ENCODE data around the gene SNX20. TPM values are rescaled to one million over a fixed set of nuclear protein-coding genes. Genes with fewer than 3 reads are reported as not detected.

The SNX20 gene
- total RNA-seq, 1 donor from 2014 or later: 0.41 TPM

DNA sequence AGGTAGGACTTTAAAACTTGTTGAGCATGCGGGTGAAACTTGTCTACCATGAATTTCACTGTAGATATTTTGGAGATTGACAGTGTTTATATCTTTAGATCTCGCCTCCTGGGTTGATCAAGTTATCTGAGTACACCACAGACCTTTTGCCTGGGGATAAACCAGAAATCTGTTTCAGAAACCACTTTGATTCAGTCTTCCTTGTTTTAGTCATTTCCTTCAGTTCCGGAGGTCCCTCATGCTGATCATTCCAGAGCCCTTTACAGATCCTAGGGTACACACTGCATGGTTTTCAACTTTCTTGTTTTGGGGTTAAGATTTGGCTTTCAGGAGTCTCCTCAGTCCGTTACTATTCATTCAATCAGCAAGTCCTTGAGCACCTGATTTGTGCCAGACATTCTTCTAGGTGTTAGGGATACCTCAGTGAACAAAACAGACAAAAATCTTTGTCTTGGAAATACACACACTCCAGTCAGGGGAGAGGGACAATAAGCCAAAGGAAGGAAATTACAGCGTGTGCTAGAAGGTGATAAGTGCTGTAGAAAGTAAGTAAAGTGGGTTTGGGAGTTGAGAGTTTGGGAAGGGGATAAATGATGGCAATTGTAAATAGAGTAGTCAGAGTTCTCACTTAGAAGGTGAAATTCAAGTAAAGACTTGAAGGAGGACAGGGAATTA lies 24.5 kb upstream of the SNX20 start:
- DNase-seq: no peak

DNA sequence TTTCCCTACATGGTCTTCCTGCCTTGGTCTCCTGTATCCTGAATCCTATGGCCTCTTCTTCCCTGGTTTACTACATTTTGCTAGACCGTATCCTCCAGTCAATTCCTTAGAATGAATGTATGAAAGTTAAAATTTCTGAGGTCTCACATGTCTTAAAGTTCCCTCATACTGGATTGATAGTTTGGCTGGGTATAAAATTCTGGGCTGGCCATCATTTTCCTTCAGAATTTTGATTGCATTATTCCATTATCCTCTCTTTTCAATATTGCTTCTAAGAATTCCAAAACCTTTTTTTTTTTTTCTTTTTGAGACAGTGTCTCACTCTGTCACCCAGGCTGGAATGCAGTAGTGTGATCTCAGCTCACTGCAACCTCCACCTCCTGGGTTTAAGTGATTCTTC lies 23.1 kb upstream of the SNX20 start:
- no peak for DNase-seq

DNA sequence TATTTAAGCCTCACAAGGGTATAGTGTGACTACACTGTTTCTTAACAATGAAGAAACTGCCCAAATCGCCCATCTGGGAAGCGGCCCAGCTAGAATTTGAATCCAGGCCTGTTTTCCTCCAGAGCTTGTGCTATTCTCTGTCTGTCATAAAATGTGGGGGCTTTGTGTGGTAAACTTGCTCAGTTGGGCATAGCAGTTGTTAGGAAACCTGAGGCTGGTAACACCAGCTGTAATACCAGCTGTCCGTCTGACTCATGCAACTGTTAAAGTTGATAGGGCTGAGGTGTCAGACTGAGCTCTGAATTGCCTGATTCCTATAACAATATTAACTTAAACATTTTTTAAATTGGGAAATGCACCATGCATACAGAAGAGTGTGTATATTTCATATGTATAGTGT lies 21.6 kb upstream of the SNX20 start:
- peak; percentile 86 for DNase-seq

GRCh38 chr16:50699326-50700159 lies 18.4 kb upstream of the SNX20 start:
- DNase-seq: no peak

- peak; percentile 72 for DNase-seq
Observed at GRCh38 chr16:50697881-50698767, 17.0 kb upstream of the SNX20 start.

- DNase-seq: no peak
Observed at GRCh38 chr16:50697421-50697715, 16.3 kb upstream of the SNX20 start.

DNA sequence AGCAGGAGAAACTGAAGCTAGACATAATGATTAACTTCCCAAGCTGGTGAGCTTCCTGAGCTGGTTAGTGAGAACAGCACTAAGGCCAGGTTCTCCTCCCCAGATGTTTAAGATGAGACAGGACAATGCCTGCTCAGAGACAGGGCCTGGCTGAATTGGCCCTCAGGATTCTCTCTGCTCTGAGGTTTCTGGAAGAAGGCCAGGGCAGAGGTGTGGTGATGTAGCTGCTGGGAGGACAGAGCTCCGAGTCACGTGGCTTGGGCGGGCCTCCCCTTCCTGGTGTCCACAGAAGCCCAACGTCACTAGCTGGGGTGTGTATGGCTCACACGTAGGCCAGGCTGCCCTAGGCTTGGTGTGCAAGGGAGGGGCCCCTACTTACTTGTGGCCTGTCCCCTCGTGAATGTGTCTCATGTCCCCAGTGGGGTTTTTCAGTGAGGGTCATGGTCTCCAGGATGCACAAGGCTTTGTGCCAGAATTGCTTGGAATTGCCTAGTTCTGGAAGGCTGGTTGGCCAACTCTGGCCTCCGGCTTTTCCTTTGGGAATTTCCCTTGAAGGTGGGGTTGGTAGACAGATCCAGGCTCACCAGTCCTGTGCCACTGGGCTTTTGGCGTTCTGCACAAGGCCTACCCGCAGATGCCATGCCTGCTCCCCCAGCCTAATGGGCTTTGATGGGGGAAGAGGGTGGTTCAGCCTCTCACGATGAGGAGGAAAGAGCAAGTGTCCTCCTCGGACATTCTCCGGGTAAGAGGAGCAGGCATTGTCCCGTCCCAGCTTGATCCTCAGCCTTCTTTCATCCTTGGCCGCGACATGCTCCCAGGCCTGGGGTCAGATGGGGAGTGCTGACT lies 15.7 kb upstream of the SNX20 start:
- DNase-seq: peak; percentile 60

- no peak for DNase-seq
Observed at GRCh38 chr16:50696126-50696525, 15.0 kb upstream of the SNX20 start.

- no peak for DNase-seq
Observed at GRCh38 chr16:50695017-50696000, 14.2 kb upstream of the SNX20 start.

GRCh38 chr16:50694206-50694605 lies 13.1 kb upstream of the SNX20 start:
- no peak for DNase-seq

DNA sequence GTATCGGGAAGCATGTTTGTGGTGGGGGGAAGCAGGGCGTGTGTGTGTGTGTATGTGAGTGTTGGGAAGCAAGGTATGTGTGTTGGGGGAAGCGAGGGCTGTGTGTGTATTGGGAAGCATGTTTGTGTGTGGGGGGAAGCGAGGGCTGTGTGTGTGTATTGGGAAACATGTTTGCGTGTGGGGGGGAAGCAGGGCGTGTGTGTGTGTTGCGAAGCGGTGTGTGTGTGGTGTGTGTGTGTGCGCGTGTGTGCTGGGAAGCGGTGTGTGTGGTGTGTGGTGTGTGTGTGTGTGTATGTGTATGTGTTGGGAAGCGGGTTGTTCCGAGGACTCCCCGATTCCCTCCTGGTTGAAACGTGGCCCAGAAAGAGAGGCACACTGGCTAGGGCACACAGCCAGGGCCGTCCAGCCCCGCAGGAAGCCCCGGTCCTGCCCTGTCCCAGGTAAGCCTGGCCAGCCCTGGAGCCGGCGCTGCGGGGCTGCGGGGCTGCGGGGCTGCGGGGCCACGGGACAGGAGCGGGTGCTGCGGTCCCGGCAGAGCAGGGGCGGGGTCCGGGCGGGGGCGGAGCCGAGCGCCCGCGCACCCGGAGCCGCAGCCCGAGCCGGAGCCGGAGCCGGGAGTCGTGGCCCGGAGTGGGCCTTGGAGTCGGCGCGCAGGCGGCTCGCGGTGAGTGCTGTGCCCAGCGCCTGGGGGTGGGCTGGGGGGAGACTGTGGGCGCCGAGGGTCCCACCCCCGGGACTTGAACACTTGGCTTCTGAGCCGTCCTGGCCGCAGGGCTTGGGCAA lies 12.1 kb upstream of the SNX20 start, which contains the start of gene NOD2:
NOD2 (plus strand) TSS at position 608 of the 783 bp plus-strand sequence. CDS start 5,890 bp downstream, outside the sequence.
- no peak for DNase-seq

- no peak for DNase-seq
Observed at GRCh38 chr16:50692644-50692998, 11.5 kb upstream of the SNX20 start.

DNA sequence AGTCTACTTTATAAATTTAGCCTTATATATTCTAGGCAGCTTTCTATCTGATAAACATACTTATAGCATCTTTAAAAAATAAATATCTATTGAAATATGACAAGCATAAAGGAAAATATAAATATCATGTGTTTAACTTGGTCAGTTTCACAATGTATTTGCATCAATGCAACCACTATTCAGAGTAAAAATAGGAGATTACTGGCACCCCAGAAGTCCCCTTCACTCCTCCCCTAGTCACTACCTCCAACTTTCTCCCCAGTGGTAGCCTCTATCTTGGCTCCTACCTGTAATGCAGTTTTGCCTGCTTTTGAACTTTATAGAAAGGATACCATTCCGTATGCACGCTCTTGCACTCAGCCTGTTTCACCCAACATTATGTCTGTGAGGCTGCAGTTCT lies 9.1 kb upstream of the SNX20 start:
- DNase-seq: no peak

- DNase-seq: no peak
Observed at GRCh38 chr16:50688867-50689266, 7.8 kb upstream of the SNX20 start.

DNA sequence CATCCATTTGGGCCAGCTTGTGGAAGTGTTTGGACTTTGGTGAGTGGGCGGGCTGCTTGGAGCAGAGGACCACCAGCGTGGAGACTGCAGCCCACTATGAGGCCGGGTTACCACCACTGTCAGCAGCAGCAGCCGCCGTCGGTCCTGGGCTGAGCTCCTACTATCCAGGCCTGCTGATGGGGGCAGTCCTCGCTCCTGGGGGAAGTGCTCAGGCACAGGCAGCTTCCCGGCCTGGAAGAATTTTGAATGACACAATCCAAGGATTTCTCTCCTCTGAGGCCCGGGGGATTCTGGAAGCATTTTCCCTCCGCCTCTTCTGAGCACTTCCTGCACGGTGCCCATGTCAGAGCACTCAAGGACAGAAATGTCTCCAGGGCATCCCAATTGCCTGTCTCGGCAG lies 7.0 kb upstream of the SNX20 start:
- no peak for DNase-seq

- DNase-seq: no peak
Observed at GRCh38 chr16:50685462-50686063, 4.5 kb upstream of the SNX20 start.

DNA sequence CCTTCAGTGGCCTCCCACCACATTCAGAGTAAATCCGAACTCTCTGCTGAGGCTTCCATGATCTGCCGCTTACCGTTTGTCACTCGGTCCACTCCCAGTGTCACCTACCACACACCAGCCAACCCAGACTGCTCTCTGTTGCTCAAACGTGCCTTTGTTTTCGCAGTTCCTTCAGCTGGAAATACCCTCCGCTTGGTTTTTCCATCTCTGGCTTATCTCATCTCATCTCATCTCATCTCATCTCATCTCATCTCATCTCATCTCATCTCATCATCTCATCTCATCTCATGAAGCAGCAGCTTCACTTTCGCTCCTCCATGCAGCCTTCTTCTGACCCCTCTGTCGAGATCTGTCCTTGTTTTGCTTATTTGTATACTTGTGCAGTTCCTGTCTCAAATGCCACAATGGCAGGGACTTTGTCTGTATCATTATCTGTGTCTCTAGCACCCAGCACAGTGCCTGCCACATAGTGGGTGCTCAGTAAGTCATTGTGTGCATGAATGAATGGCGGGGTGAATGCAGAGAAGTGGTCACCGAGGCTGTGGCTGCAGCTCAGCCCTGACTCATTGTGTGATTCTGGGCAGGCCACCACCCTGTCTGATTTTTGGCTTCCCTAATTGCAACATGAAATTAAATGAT lies 3.8 kb upstream of the SNX20 start:
- no peak for DNase-seq

DNA sequence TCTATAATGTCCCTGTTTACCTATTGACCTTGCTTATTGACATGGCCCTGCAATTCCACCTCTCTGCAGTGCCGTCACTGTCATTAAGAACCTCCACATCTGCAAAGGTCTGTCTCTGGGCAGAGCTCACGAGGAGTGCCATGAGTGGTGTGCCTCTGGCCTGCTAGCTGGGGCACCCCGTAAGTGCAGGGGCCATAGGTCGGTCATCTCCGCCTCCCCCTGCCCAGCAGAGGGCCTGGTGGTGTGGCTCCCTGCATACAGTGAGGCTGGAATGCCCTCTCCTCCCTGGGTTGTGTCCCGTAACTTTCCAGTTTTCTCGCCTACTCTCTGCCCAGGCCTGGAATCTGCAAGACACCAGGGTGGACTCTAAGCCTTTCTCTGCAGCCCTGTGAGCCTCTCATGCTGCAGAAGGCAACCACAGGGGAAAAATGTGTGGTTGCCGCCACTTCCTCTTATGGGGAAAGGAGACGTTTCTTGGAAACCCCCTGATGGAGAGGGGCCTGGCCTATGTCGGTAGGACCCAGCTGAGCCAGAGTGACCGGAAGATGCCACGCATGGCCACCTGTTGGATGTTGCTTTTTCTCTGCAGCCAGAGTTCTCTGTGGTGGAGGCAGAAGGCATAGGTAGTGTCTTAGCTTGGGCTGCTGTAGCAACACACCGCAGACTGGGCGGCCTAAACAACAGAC lies 2.7 kb upstream of the SNX20 start:
- DNase-seq: no peak

Measured in tongue (tissue), 2 donors.